LNCAP (cell line): ENCODE data around the gene HPSE2.

Experiments used
- CTCF ChIP-seq: fragments of 450-650 bp; IDR thresholded peaks from 2 replicates; pipeline ENCODE4 v1.5.1; 2017; ENCODE audit warnings: mild to moderate bottlenecking

HPSE2 gene

GRCh38 chr10:99062591-99062990, 173.1 kb downstream of the HPSE2 start:
- TF ChIP-seq CTCF: no peak

GRCh38 chr10:99058762-99059161, 176.9 kb downstream of the HPSE2 start:
- no peak for TF ChIP-seq CTCF

GRCh38 chr10:99057936-99058690, 177.5 kb downstream of the HPSE2 start:
- no peak for TF ChIP-seq CTCF

GRCh38 chr10:99045671-99046070, 190.0 kb downstream of the HPSE2 start:
- TF ChIP-seq CTCF: no peak

- TF ChIP-seq CTCF: no peak
These were observed 193.4 kb downstream of the HPSE2 start for GRCh38 chr10:99042051-99042771.

GRCh38 chr10:99041468-99041867, 194.2 kb downstream of the HPSE2 start:
- TF ChIP-seq CTCF: no peak

GRCh38 chr10:99013885-99014284, 221.8 kb downstream of the HPSE2 start:
- no peak for TF ChIP-seq CTCF
